ENCODE measurements around the gene FSTL5. TPM values are rescaled to one million over a fixed set of nuclear protein-coding genes. Genes with fewer than 3 reads are reported as not detected.

Gene FSTL5
- total and polyA plus RNA-seq, 2 experiments from 2014 or later: not detected

DNA sequence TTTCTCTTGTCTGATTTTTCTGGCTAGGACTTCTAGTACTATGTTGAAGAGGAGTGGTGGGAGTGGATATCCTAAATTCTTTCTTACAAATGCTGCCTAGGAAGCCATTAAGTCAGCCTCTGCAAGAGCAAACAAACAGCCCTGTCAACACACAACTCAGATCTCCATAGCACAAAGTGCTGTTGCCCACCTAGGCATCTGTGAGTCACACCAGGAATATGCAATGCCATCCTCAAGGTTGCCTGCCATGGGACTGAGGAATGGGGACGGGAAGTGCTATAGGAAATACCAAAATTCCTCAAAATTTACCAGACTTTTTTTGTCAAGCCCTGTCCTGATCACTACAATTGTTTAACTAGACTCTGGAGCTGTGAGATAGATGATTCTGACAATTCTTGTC lies 466.9 kb downstream of the FSTL5 start:
- TF ChIP-seq EZH2phosphoT487 (IDR thresholded peaks at IDR 0.05; ENCODE audit: insufficient read depth, low read depth): no peak
- TF ChIP-seq EZH2 (IDR thresholded peaks at IDR 0.05; ENCODE audit: insufficient read depth, poor library complexity, severe bottlenecking): no peak
- in situ Hi-C loops (cut with MboI): no loop called here
- WGBS, 2 experiments (ENCODE audit: low coverage in 1 of 2, low lambda C conversion rate in 2 of 2, missing lambda C conversion rate in 2 of 2): 5 to 12% methylated on average over 1 of the region's 1 CpG

DNA sequence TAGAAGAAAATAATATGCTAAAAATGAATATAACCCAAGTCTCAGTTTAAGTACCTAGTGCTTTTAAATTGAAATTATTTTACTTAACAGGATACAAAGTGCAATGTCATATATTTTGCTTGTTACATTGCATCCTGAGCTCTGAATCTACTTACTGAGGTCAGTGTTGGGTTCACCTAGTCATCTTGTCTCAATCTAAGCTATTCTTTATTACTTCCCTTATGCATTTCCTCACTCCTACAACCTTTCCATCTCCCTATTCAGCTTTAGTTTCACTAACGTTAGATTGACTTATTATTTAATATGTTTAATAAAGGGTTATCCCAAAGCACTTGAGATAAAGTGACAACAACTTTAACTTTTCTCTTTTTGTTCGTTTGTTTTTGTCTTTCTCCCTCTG lies 483.7 kb downstream of the FSTL5 start:
- WGBS, 2 experiments (ENCODE audit: low coverage in 1 of 2, low lambda C conversion rate in 2 of 2, missing lambda C conversion rate in 2 of 2): 13 to 14% methylated on average over 2 of the region's 2 CpGs
- Histone ChIP-seq H3K79me2 (ENCODE audit: insufficient read depth) (no peaks in the 10 kb centered on the region), H2AFZ (no peak overlapping the region), H3K9me3 (ENCODE audit: low read depth) (no peaks in the 10 kb centered on the region), H3K27me3 (replicated peaks; ENCODE audit: insufficient read depth) (no peaks in the 10 kb centered on the region), H3K4me1 (ENCODE audit: insufficient read depth) (no peaks in the 10 kb centered on the region), H3K9me2 (ENCODE audit: insufficient read depth) (no peaks in the 10 kb centered on the region), H3K36me3 (ENCODE audit: low read depth) (no peaks in the 10 kb centered on the region), H4K20me1 (ENCODE audit: insufficient read depth) (no peaks in the 10 kb centered on the region), H3K9ac (no peak overlapping the region), H3F3A (ENCODE audit: insufficient read depth) (no peaks in the 10 kb centered on the region), H3K27ac (no peak overlapping the region), H3K4me3 (no peak overlapping the region), H3K4me2 (ENCODE audit: unreplicated experiment) (no peak overlapping the region)
- no peak for DNase-seq
- in situ Hi-C loops (cut with MboI): no loop called here
- TF ChIP-seq EZH2phosphoT487 (IDR thresholded peaks at IDR 0.05; ENCODE audit: insufficient read depth, low read depth): no peak
- no peak for TF ChIP-seq EZH2 (IDR thresholded peaks at IDR 0.05; ENCODE audit: insufficient read depth, poor library complexity, severe bottlenecking)

More for the DNA sequence above, 466.9 kb downstream of the FSTL5 start:
- DNase-seq: no peak
- Histone ChIP-seq H3K9ac (no peak overlapping the region), H4K20me1 (ENCODE audit: insufficient read depth) (no peaks in the 10 kb centered on the region), H3K79me2 (ENCODE audit: insufficient read depth) (no peaks in the 10 kb centered on the region), H3K27me3 (replicated peaks; ENCODE audit: insufficient read depth) (no peaks in the 10 kb centered on the region), H3K27ac (no peak overlapping the region), H3K9me3 (ENCODE audit: low read depth) (no peaks in the 10 kb centered on the region), H3F3A (ENCODE audit: insufficient read depth) (no peaks in the 10 kb centered on the region), H3K4me1 (ENCODE audit: insufficient read depth) (no peaks in the 10 kb centered on the region), H3K4me3 (no peak overlapping the region), H3K9me2 (ENCODE audit: insufficient read depth) (no peaks in the 10 kb centered on the region), H3K36me3 (ENCODE audit: low read depth) (no peaks in the 10 kb centered on the region), H2AFZ (no peak overlapping the region), H3K4me2 (ENCODE audit: unreplicated experiment) (no peak overlapping the region)

DNA sequence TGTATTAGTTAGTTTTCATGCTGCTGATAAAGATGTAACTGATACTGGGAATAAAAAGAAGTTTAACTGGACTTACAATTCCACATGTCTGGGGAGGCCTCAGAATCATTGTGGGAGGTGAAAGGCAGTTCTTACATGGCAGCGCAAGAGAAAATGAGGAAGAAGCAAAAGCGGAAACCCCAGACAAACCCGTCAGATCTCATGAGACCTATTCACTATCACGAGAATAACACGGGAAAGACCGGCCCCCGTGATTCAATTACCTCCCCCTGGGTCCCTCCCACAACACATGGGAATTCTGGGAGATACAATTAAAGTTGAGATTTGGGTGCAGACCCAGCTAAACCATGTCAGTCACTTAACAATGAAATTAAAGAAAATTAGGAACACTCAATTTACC lies 499.1 kb downstream of the FSTL5 start:
- Histone ChIP-seq H3K4me3 (no peak overlapping the region), H3K27ac (no peak overlapping the region), H3K9ac (no peak overlapping the region), H3K9me2 (ENCODE audit: insufficient read depth) (no peaks in the 10 kb centered on the region), H3K79me2 (ENCODE audit: insufficient read depth) (no peaks in the 10 kb centered on the region), H3K27me3 (replicated peaks; ENCODE audit: insufficient read depth) (no peaks in the 10 kb centered on the region), H3K4me2 (ENCODE audit: unreplicated experiment) (no peak overlapping the region), H4K20me1 (ENCODE audit: insufficient read depth) (no peaks in the 10 kb centered on the region), H3F3A (ENCODE audit: insufficient read depth) (no peaks in the 10 kb centered on the region), H3K36me3 (ENCODE audit: low read depth) (no peaks in the 10 kb centered on the region), H2AFZ (no peak overlapping the region), H3K4me1 (ENCODE audit: insufficient read depth) (no peaks in the 10 kb centered on the region), H3K9me3 (ENCODE audit: low read depth) (peaks cover 3% of the 10 kb centered on the region)
- WGBS, 2 experiments (ENCODE audit: low coverage in 1 of 2, low lambda C conversion rate in 2 of 2, missing lambda C conversion rate in 2 of 2): 65 to 66% methylated on average over 7 of the region's 7 CpGs
- no peak for TF ChIP-seq EZH2phosphoT487 (IDR thresholded peaks at IDR 0.05; ENCODE audit: insufficient read depth, low read depth)
- TF ChIP-seq EZH2 (IDR thresholded peaks at IDR 0.05; ENCODE audit: insufficient read depth, poor library complexity, severe bottlenecking): no peak
- in situ Hi-C loops (cut with MboI): no loop called here
- no peak for DNase-seq

DNA sequence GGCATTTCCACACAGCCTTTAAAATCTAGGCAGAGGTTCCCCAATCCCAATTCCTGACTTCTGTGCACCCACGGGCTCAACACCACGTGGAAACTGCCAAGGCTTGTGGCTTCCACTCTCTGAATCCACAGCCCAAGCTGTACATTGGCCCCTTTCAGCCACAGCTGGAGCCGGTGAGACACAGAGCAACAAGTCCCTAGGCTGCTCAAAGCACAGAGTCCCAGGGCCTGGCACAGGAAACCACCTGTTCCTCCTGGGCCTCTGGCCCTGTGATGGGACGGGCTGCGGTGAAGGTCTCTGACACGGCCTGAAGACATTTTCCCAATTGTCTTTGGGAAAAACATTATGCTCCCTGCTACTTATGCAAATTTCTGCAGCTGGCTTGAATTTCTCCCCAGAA lies 500.0 kb downstream of the FSTL5 start:
- H3F3A ChIP-seq (ENCODE audit: insufficient read depth): no peaks in the 10 kb centered on the region
- TF ChIP-seq EZH2phosphoT487 (IDR thresholded peaks at IDR 0.05; ENCODE audit: insufficient read depth, low read depth): no peak
- no peak for TF ChIP-seq EZH2 (IDR thresholded peaks at IDR 0.05; ENCODE audit: insufficient read depth, poor library complexity, severe bottlenecking)
- no peak for DNase-seq
- no peaks in the 10 kb centered on the region for H3K79me2 ChIP-seq (ENCODE audit: insufficient read depth)
- no peak overlapping the region for H3K27ac ChIP-seq
- H3K9ac ChIP-seq: no peak overlapping the region
- H3K36me3 ChIP-seq (ENCODE audit: low read depth): no peaks in the 10 kb centered on the region
- H3K9me3 ChIP-seq (ENCODE audit: low read depth): peaks cover 3% of the 10 kb centered on the region
- 48 to 62% methylated on average over 6 of the region's 6 CpGs for WGBS, 2 experiments (ENCODE audit: low coverage in 1 of 2, low lambda C conversion rate in 2 of 2, missing lambda C conversion rate in 2 of 2)
- H4K20me1 ChIP-seq (ENCODE audit: insufficient read depth): no peaks in the 10 kb centered on the region
- H3K27me3 ChIP-seq (replicated peaks; ENCODE audit: insufficient read depth): no peaks in the 10 kb centered on the region
- no peak overlapping the region for H3K4me2 ChIP-seq (ENCODE audit: unreplicated experiment)
- no peaks in the 10 kb centered on the region for H3K9me2 ChIP-seq (ENCODE audit: insufficient read depth)
- in situ Hi-C loops (cut with MboI): no loop called here
- no peak overlapping the region for H2AFZ ChIP-seq
- H3K4me3 ChIP-seq: no peak overlapping the region
- H3K4me1 ChIP-seq (ENCODE audit: insufficient read depth): no peaks in the 10 kb centered on the region

DNA sequence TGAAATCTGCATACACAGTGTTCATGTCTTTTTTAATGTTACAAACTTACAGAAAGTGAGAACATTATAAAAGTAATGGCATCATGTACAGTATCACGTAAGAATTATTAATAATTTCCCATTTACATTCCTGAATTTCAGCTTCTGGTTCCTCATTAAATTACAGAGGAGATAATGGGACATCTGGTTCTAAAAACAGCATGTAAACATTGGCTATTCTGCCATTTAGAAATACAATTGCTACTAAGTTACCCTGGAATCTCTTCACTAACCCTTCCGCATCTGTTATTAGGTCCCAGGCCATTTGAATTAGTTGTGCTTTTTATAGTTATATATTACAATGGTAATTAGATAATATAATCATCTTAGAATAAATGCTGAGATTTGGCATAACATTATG lies 505.1 kb downstream of the FSTL5 start:
- DNase-seq: no peak
- Histone ChIP-seq H3F3A (ENCODE audit: insufficient read depth) (no peaks in the 10 kb centered on the region), H3K36me3 (ENCODE audit: low read depth) (no peaks in the 10 kb centered on the region), H3K4me3 (no peak overlapping the region), H4K20me1 (ENCODE audit: insufficient read depth) (no peaks in the 10 kb centered on the region), H3K9me2 (ENCODE audit: insufficient read depth) (no peaks in the 10 kb centered on the region), H3K79me2 (ENCODE audit: insufficient read depth) (no peaks in the 10 kb centered on the region), H3K27me3 (replicated peaks; ENCODE audit: insufficient read depth) (no peaks in the 10 kb centered on the region), H3K9ac (no peak overlapping the region), H3K9me3 (ENCODE audit: low read depth) (no peaks in the 10 kb centered on the region), H3K4me2 (ENCODE audit: unreplicated experiment) (no peak overlapping the region), H3K27ac (no peak overlapping the region), H3K4me1 (ENCODE audit: insufficient read depth) (no peaks in the 10 kb centered on the region), H2AFZ (no peak overlapping the region)
- in situ Hi-C loops (cut with MboI): no loop called here
- 25 to 27% methylated on average over 2 of the region's 2 CpGs for WGBS, 2 experiments (ENCODE audit: low coverage in 1 of 2, low lambda C conversion rate in 2 of 2, missing lambda C conversion rate in 2 of 2)
- no peak for TF ChIP-seq EZH2 (IDR thresholded peaks at IDR 0.05; ENCODE audit: insufficient read depth, poor library complexity, severe bottlenecking)
- no peak for TF ChIP-seq EZH2phosphoT487 (IDR thresholded peaks at IDR 0.05; ENCODE audit: insufficient read depth, low read depth)

Data from GM23248 (cell line).